Muscle of leg (tissue), 11 donors: ENCODE data around the gene TPST1. TPM values are rescaled to one million over a fixed set of nuclear protein-coding genes. Genes with fewer than 3 reads are reported as not detected.
"Not testable (repeated sequence)": the region's sequence is repeated elsewhere in the genome, so short reads cannot be mapped to it uniquely, and the experiment has no call there.

Experiments
- DNase-seq: peaks from one replicate; pipeline ENCODE4 v3.0.0; 2013
- H3K27ac ChIP-seq: one replicate; pipeline ENCODE4 v1.5.1; 2013; ENCODE audit warnings: mild to moderate bottlenecking, low read length, control low read depth
- H3K27me3 ChIP-seq: one replicate; pipeline ENCODE4 v1.6.1; 2013; ENCODE audit warnings: low read length; ENCODE audit not compliant: control insufficient read depth, insufficient read depth
- H3K36me3 ChIP-seq: one replicate; pipeline ENCODE4 v1.6.1; 2013; ENCODE audit warnings: low read length; ENCODE audit not compliant: control insufficient read depth, insufficient read depth
- H3K4me1 ChIP-seq: one replicate; pipeline ENCODE4 v1.6.1; 2013; ENCODE audit warnings: low read length; ENCODE audit not compliant: control insufficient read depth, insufficient read depth
- H3K4me3 ChIP-seq: one replicate; pipeline ENCODE4 v1.5.1; 2013; ENCODE audit warnings: low read length, control low read depth
- H3K9me3 ChIP-seq: replicated peaks from 2 replicates; pipeline ENCODE4 v1.6.1; 2013; ENCODE audit warnings: low read depth, low read length; ENCODE audit not compliant: control insufficient read depth
- WGBS: methylation state at CpG from one replicate; pipeline ENCODE4 v1.1.5; 2013; ENCODE audit warnings: missing lambda C conversion rate; ENCODE audit not compliant: insufficient coverage; 5-methylcytosine and 5-hydroxymethylcytosine counted together
- polyA plus RNA-seq, 8 donors: library from polyadenylated mRNA; unstranded; fragments of 120-200 nt; gene quantifications; one replicate each; pipeline versions ENCODE4 v1.2.1 to v1.2.3, GENCODE V29; 2013; ENCODE audit warnings: inconsistent platforms in 1 of 8, low replicate concordance in 1 of 8; ENCODE audit not compliant: insufficient read length in 8 of 8, insufficient read depth in 1 of 8
- total RNA-seq: library from RNA; stranded (reverse); fragments of 120-200 nt; gene quantifications from one replicate; pipeline ENCODE4 v1.2.4, GENCODE V29; 2013

TPST1 gene
- total and polyA plus RNA-seq, 9 donors, result 11.2 to 39.6 (median 16.3) TPM

DNA sequence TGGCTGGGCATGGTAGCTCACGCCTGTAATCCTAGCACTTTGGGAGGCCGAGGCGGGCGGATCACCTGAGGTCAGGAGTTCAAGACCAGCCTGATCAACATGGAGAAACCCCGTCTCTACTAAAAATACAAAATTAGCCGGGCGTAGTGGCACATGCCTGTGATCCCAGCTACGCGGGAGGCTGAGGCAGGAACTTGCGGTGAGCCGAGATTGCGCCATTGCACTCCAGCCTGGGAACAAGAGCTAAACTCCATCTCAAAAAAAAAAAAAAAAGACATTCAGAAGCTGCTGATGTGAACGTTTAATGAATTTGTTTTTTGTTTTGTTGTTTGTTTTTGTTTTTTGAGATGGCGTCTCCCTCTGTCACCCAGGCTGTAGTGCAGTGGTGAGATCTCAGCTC lies 159.9 kb downstream of the TPST1 start:
- H3K27ac ChIP-seq, H3K4me1 ChIP-seq, DNase-seq, H3K27me3 ChIP-seq, H3K36me3 ChIP-seq, H3K9me3 ChIP-seq, H3K4me3 ChIP-seq: not testable (repeated sequence)
- WGBS, result 86% methylated on average over 7 of the region's 14 CpGs

DNA sequence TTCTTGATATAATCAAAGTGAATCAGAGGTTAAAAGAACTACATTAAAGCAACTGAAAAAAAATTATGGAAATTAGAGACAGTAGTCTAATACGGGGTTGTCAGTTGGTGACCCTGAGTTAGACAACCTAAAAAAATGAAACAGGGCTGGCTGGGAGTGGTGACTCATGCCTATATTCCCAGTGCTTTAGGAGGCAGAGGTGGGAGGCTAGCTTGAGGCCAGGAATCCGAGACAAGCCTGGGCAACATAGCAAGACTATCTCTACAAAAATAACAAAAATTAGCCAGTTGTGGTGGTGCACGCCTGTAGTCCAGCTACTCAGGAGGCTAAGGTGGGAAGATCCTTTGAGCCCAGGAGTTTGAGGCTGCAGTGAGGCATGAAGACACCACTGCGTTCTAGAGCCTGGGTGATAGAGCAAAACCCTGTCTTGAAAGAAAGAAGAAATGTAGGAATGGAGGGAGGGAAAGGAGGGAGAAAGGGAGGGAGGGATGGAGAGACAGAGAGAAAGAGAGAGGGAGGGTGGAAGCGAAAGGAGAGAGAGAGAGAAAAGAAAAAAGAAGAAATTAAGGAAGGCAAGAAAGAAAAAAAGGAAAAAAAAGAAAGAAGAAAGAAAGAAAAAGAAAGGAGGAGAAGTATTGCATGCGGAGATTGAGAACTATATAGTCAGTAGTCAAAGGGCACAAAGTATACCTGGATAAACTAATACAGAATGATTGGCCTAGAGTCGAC lies 166.1 kb downstream of the TPST1 start:
- no peak overlapping the region for H3K27ac ChIP-seq
- H3K4me3 ChIP-seq, result no peak overlapping the region
- no peaks in the 10 kb centered on the region for H3K27me3 ChIP-seq
- no peaks in the 10 kb centered on the region for H3K9me3 ChIP-seq
- H3K4me1 ChIP-seq, result no peaks in the 10 kb centered on the region
- no peak for DNase-seq
- WGBS, result 78% methylated on average over 5 of the region's 7 CpGs
- H3K36me3 ChIP-seq, result no peaks in the 10 kb centered on the region

DNA sequence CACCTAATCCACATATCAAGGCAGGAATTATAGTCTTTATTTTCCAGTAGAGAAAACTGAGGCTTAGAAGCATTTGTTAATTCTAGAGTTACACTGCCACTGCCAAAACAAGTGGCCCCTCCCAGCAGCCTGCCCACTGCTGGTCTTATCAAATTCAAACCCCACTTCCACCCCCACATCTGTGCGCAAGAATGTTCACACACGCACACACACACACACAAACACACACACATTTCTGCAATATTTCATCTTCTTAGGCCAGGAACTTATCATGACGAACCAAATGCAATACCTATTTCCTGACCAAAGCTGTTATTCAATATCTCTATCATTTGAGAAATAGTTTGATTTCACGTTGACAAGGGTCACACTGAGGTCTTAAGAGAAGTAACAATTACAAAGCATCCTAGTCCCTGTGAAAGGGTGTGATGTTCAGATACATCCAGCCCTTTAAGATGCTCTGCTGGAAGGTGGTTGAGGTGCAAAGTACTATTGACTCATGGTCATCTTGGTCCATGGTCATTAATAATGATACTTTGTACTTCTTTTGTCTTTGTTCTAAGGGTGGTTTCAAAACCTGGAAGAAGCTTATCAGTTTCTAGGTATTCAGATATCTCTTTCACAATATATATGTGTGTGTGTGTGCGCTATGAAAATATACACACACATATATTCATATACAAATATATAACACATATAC lies 169.2 kb downstream of the TPST1 start:
- H3K27me3 ChIP-seq, DNase-seq, H3K27ac ChIP-seq, H3K4me3 ChIP-seq, H3K4me1 ChIP-seq, H3K9me3 ChIP-seq: not testable (repeated sequence)
- H3K36me3 ChIP-seq, result peaks cover 15% of the 10 kb centered on the region
- 87% methylated on average over 2 of the region's 5 CpGs for WGBS

DNA sequence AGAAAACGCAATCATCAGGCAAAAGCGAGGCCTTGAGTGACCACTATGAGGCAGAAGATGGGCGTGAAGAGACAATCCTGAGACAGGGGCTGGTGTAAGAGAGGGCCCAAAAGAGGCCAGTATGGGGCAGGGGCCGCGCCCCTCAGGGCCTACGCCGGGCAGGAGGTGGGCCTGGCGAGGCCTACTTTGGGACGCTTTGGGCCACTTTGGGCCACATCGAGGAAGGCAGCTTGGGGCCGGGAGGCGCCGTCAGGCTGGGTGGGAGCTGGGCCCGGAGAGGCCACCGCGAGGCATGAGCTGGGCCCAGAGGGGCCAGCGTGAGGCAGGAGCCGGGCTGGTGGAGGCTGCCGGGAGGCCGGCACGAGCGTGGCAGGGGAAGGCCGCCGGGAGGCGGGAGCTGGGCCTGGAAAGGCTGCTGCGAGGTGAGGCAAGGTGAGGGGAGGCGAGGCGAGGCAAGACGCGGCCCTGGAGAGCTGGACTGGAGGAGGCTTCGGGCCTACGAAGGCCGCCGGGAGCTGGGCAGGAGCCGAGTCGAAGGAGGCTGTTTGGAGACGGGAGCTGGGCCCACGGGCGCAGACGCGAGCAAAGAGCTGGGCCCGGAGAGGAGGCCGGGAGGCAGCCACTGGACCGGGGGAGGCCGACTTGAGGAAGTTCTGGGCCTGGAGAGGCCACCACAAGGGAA lies 171.3 kb downstream of the TPST1 start:
- H3K4me1 ChIP-seq, result no peaks in the 10 kb centered on the region
- H3K36me3 ChIP-seq, result peaks cover 30% of the 10 kb centered on the region
- no peak overlapping the region for H3K27ac ChIP-seq
- WGBS, result 95% methylated on average over 43 of the region's 45 CpGs
- no peaks in the 10 kb centered on the region for H3K27me3 ChIP-seq
- H3K9me3 ChIP-seq, result peaks cover 4% of the 10 kb centered on the region
- H3K4me3 ChIP-seq, result no peak overlapping the region
- DNase-seq, result no peak

DNA sequence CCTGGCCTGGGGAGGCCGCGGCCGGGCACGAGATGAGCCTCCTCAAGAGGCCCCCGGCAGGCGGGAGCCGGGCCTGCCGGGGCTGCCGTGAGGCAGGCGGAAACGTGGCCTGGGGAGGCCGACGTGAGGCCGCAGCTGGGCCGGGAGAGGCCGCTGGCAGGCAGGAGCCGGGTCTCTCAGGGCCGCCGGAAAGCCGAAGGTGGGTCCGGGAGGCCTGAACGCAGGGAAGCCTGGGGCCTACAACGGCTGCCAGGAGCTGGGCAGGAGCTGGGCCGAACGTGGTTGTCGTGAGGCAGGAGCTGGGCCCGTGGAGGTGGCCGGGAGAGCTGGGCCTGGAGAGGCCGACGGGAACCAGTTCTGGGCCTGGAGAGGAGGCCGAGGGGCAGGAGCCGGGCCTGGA lies 171.9 kb downstream of the TPST1 start:
- 95% methylated on average over 32 of the region's 32 CpGs for WGBS
- H3K4me3 ChIP-seq, result no peak overlapping the region
- no peaks in the 10 kb centered on the region for H3K27me3 ChIP-seq
- H3K9me3 ChIP-seq, result peaks cover 4% of the 10 kb centered on the region
- H3K4me1 ChIP-seq, result no peaks in the 10 kb centered on the region
- H3K27ac ChIP-seq, result no peak overlapping the region
- H3K36me3 ChIP-seq, result peaks cover 32% of the 10 kb centered on the region
- DNase-seq, result no peak

DNA sequence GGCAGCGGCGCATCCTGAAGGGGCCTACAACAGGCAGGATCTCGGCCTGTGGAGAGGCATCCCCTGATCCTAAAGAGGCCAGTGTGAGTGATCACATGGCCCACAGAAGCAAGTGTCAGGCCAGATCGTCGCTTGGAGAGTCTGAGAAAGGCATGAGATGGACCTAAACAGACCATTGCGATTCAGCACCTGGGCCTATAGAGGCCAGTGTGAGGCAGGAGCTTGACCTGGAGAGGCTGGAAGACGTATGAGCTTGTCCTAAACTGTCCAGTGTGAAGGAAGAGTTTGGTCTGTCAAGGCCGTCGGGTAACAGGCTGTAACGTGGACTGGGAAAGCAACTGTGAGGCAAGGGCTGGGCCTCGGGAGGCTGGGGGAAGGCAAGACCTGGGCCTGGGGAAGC lies 172.6 kb downstream of the TPST1 start:
- H3K9me3 ChIP-seq, result peaks cover 4% of the 10 kb centered on the region
- H3K27ac ChIP-seq, result no peak overlapping the region
- DNase-seq, result no peak
- no peak overlapping the region for H3K4me3 ChIP-seq
- H3K4me1 ChIP-seq, result no peaks in the 10 kb centered on the region
- H3K36me3 ChIP-seq, result peaks cover 32% of the 10 kb centered on the region
- no peaks in the 10 kb centered on the region for H3K27me3 ChIP-seq
- WGBS, result 88% methylated on average over 11 of the region's 11 CpGs

DNA sequence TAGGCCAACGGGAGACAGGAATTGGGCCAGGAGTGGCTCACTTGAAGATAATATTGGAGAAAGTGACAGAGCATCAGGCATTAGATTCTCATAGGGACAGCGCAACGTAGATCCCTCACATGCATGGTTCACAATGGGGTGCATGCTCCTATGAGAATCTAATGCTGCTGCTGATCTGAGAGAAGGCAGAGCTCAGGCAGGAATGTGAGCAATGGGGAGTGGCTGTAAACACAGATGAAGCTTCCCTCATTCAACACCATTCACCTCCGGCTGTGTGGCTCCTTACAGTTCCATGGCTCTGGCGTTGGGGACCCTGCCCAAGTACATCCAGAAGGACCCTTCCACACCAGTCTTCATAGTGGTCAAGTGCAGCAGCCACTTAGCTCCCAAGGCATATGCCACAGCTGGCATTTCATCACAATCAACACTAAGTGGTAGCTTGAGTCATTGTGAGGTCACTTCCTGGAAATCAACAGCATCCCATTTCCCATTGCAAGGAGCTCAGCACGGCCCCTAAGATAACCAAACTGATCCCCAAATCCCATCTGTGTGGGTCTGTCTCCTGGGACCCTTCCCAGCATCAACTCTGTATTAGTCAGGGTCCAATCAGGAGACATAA lies 174.5 kb downstream of the TPST1 start:
- Histone ChIP-seq H3K27ac (no peak overlapping the region), H3K9me3 (peaks cover 4% of the 10 kb centered on the region), H3K4me3 (no peak overlapping the region), H3K27me3 (no peaks in the 10 kb centered on the region), H3K36me3 (peaks cover 32% of the 10 kb centered on the region), H3K4me1 (no peaks in the 10 kb centered on the region)
- DNase-seq, result no peak
- 89% methylated on average over 3 of the region's 6 CpGs for WGBS

DNA sequence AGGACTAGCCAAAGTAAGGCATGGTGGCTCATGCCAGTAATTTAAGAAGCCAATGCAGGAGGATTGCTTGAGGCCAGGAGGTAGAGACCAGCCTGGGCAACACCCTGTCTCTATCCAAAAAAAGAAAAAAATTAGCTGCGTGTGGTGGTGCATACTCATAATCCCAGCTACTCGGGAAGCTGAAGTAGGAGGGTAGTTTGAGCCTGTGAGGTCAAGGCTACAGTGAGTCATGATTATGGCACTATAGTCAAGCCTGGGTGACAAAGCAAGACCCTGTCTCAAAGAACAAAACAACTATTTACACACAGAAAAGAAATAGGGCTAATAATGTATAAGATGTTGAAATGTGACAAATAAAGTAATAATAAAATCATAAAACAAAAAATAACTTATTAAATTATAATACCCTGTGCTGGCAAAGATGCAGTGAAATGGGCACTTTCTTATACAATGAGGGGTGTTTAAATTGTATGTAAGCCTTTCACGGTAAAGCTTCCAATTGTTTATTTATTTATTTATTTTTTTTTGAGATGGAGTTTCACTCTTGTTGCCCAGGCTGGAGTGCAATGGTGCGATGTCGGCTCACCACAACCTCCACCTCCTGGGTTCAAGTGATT lies 175.2 kb downstream of the TPST1 start:
- Histone ChIP-seq H3K4me3 (no peak overlapping the region), H3K27me3 (no peaks in the 10 kb centered on the region), H3K27ac (no peak overlapping the region), H3K36me3 (peaks cover 32% of the 10 kb centered on the region), H3K4me1 (no peaks in the 10 kb centered on the region), H3K9me3 (peaks cover 4% of the 10 kb centered on the region)
- DNase-seq, result no peak
- no CpG with 5 or more reads among the region's 5 CpGs for WGBS

DNA sequence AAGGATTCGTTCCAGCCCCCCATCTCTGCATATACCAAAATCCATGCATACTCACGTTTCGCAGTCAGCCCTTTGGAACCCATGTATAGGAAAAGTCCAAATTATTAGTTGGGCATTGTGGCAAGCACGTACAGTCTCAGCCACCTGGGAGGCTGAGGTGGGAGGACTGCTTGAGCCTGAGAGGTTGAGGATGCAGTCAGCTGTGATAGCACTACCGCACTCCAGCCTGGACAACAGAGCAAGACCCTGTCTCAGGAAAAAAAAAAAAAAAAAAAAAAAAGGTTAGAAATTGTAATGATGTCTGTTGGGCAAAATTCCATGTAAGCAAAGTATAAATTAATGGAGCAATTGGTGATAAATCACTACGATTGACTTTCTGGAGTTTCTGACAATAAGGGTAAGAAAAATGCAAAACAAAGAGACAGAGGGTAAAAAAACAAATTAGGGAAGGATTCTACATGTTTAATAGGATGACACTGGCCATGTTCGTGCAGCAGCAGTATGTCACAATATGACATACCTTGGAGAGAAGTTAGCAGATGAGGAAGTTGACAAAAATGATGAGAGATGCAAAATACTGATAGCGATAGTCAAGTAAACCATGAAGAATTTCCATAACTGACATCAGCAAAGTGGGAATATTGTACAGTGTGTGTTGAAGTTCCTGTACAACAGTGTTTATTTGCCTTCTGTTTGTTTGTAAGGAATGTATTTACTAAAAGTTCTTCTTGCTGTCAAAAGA lies 177.2 kb downstream of the TPST1 start:
- 79% methylated on average over 2 of the region's 8 CpGs for WGBS
- not testable (repeated sequence) for H3K4me1 ChIP-seq, H3K9me3 ChIP-seq, H3K27me3 ChIP-seq, H3K4me3 ChIP-seq, DNase-seq, H3K27ac ChIP-seq
- H3K36me3 ChIP-seq, result peaks cover 30% of the 10 kb centered on the region
